Gastrocnemius medialis (tissue), 4 donors: ENCODE data around the gene SSBP3.

Experiments used
- CTCF ChIP-seq, 5 experiments: fragments of 450-650 bp in 3 of 5; fragments of 200-600 bp in 2 of 5; sonication (generic) in 2 of 5; IDR thresholded peaks in 4 of 5; conservative IDR thresholded peaks in 1 of 5; 1 replicate in 4 of 5; 2 replicates in 1 of 5; pipeline ENCODE4 v1.5.1; 2016 to 2019; ENCODE audit warnings: antibody characterized with exemption in 5 of 5, mild to moderate bottlenecking in 3 of 5, moderate library complexity in 3 of 5
- POLR2A ChIP-seq, 2 donors: fragments of 450-650 bp; IDR thresholded peaks; one replicate each; pipeline ENCODE4 v1.6.1; 2017; ENCODE audit warnings: antibody characterized with exemption in 2 of 2, mild to moderate bottlenecking in 2 of 2, moderate library complexity in 2 of 2

- TF ChIP-seq CTCF (IDR thresholded peaks at IDR 0.05 in 4 of 5, conservative IDR thresholded peaks at IDR 0.05 in 1 of 5) (no peak), POLR2A (IDR thresholded peaks at IDR 0.05) (no peak)
These were observed 182.0 kb downstream of the SSBP3 start for GRCh38 chr1:54224233-54224632.
